ENCODE data around the gene SPAG17. TPM values are rescaled to one million over a fixed set of nuclear protein-coding genes. Genes with fewer than 3 reads are reported as not detected.

Gene SPAG17
- polyA plus RNA-seq, 1 donor from 2014 or later, result 0.25 TPM

DNA sequence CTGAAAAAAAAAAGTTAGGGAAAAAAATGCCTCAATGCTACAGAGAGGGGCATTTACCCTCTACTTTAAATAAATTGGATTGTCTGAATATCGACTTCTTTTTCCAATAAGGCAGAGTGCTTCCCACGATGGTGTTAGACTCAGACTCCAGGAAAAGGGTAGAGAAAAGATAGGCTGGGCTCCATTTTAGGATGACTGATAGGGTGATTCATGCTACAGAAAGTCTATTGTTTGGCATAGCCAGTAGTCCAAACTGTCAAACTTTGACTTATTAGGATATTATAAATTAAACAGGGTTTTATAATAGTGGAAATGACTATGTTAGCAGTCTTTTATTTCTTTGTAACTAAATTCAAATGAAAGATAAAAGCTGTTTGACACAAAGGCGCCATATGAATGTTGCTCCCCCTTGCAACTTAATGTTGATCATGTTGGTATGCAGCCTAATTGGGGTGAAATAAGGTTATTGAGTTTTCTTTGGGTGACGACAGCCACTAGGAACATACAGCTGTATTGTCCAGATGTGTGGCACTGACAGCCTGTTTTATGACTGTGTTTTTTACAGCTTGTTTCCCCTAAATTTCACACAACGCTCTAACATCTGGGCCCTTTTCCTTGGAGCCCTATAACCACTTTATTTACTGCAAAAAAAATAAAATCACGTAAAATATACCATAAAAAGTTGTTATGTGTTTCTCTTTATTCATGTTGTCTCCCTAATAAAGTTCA lies 69.3 kb downstream of the SPAG17 start:
- TF ChIP-seq, protein P1, sequence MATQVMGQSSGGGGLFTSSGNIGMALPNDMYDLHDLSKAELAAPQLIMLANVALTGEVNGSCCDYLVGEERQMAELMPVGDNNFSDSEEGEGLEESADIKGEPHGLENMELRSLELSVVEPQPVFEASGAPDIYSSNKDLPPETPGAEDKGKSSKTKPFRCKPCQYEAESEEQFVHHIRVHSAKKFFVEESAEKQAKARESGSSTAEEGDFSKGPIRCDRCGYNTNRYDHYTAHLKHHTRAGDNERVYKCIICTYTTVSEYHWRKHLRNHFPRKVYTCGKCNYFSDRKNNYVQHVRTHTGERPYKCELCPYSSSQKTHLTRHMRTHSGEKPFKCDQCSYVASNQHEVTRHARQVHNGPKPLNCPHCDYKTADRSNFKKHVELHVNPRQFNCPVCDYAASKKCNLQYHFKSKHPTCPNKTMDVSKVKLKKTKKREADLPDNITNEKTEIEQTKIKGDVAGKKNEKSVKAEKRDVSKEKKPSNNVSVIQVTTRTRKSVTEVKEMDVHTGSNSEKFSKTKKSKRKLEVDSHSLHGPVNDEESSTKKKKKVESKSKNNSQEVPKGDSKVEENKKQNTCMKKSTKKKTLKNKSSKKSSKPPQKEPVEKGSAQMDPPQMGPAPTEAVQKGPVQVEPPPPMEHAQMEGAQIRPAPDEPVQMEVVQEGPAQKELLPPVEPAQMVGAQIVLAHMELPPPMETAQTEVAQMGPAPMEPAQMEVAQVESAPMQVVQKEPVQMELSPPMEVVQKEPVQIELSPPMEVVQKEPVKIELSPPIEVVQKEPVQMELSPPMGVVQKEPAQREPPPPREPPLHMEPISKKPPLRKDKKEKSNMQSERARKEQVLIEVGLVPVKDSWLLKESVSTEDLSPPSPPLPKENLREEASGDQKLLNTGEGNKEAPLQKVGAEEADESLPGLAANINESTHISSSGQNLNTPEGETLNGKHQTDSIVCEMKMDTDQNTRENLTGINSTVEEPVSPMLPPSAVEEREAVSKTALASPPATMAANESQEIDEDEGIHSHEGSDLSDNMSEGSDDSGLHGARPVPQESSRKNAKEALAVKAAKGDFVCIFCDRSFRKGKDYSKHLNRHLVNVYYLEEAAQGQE (IDR thresholded peaks at IDR 0.05; ENCODE audit: borderline replicate concordance), result no peak
- no peak for TF ChIP-seq EZH2 (IDR thresholded peaks at IDR 0.05; ENCODE audit: borderline replicate concordance, insufficient read depth, low read length, poor library complexity, severe bottlenecking)
- no peak for TF ChIP-seq POLR2AphosphoS5 (IDR thresholded peaks at IDR 0.05)
- no peak for TF ChIP-seq MXI1 (conservative IDR thresholded peaks at IDR 0.05; ENCODE audit: poor library complexity, severe bottlenecking)
- no peak for TF ChIP-seq RAD21 (conservative IDR thresholded peaks at IDR 0.05)
- TF ChIP-seq EP300 (conservative IDR thresholded peaks at IDR 0.05; ENCODE audit: poor library complexity, severe bottlenecking), result no peak
- TF ChIP-seq SMC3 (conservative IDR thresholded peaks at IDR 0.05; ENCODE audit: poor library complexity), result no peak
- TF ChIP-seq, protein P2, sequence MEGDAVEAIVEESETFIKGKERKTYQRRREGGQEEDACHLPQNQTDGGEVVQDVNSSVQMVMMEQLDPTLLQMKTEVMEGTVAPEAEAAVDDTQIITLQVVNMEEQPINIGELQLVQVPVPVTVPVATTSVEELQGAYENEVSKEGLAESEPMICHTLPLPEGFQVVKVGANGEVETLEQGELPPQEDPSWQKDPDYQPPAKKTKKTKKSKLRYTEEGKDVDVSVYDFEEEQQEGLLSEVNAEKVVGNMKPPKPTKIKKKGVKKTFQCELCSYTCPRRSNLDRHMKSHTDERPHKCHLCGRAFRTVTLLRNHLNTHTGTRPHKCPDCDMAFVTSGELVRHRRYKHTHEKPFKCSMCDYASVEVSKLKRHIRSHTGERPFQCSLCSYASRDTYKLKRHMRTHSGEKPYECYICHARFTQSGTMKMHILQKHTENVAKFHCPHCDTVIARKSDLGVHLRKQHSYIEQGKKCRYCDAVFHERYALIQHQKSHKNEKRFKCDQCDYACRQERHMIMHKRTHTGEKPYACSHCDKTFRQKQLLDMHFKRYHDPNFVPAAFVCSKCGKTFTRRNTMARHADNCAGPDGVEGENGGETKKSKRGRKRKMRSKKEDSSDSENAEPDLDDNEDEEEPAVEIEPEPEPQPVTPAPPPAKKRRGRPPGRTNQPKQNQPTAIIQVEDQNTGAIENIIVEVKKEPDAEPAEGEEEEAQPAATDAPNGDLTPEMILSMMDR (IDR thresholded peaks at IDR 0.05; ENCODE audit: poor library complexity, severe bottlenecking), result no peak
- TF ChIP-seq TAF1 (IDR thresholded peaks at IDR 0.05; ENCODE audit: low read depth), result no peak
- H3K79me2 ChIP-seq (replicated peaks; ENCODE audit: insufficient read depth, low read length), result no peaks in the 10 kb centered on the region
- no peak overlapping the region for H3K27ac ChIP-seq (ENCODE audit: low read length)
- no peaks in the 10 kb centered on the region for H3K36me3 ChIP-seq (ENCODE audit: insufficient read depth, low read length)
- no peak overlapping the region for H3K9ac ChIP-seq (ENCODE audit: low read length)
- no peak overlapping the region for H2AFZ ChIP-seq (ENCODE audit: low read depth, low read length)
- H3K4me2 ChIP-seq (ENCODE audit: low read length), result no peak overlapping the region
- H3K9me2 ChIP-seq (ENCODE audit: insufficient read depth, low read length), result no peaks in the 10 kb centered on the region
- no peak overlapping the region for H3K4me3 ChIP-seq (ENCODE audit: low read length)
- H3K9me3 ChIP-seq (ENCODE audit: low read length), result no peaks in the 10 kb centered on the region
- no peaks in the 10 kb centered on the region for H3F3A ChIP-seq (ENCODE audit: insufficient read depth, low read length, poor library complexity, severe bottlenecking)
- no peaks in the 10 kb centered on the region for H3K27me3 ChIP-seq (ENCODE audit: insufficient read depth, low read depth, low read length)
- no peaks in the 10 kb centered on the region for H4K20me1 ChIP-seq (ENCODE audit: insufficient read depth)

- Histone ChIP-seq H3K27ac (ENCODE audit: low read length) (no peak overlapping the region), H3K9me2 (ENCODE audit: insufficient read depth, low read length) (no peaks in the 10 kb centered on the region), H3K4me3 (ENCODE audit: low read length) (no peak overlapping the region), H3K27me3 (ENCODE audit: insufficient read depth, low read depth, low read length) (no peaks in the 10 kb centered on the region), H3K79me2 (replicated peaks; ENCODE audit: insufficient read depth, low read length) (no peaks in the 10 kb centered on the region), H3K36me3 (ENCODE audit: insufficient read depth, low read length) (no peaks in the 10 kb centered on the region), H2AFZ (ENCODE audit: low read depth, low read length) (no peak overlapping the region), H4K20me1 (ENCODE audit: insufficient read depth) (no peaks in the 10 kb centered on the region), H3K9me3 (ENCODE audit: low read length) (no peaks in the 10 kb centered on the region), H3K9ac (ENCODE audit: low read length) (no peak overlapping the region), H3K4me2 (ENCODE audit: low read length) (no peak overlapping the region), H3F3A (ENCODE audit: insufficient read depth, low read length, poor library complexity, severe bottlenecking) (no peaks in the 10 kb centered on the region)
- TF ChIP-seq TAF1 (IDR thresholded peaks at IDR 0.05; ENCODE audit: low read depth) (no peak), MXI1 (conservative IDR thresholded peaks at IDR 0.05; ENCODE audit: poor library complexity, severe bottlenecking) (no peak), SMC3 (conservative IDR thresholded peaks at IDR 0.05; ENCODE audit: poor library complexity) (no peak), EZH2 (IDR thresholded peaks at IDR 0.05; ENCODE audit: borderline replicate concordance, insufficient read depth, low read length, poor library complexity, severe bottlenecking) (no peak), EP300 (conservative IDR thresholded peaks at IDR 0.05; ENCODE audit: poor library complexity, severe bottlenecking) (no peak), RAD21 (conservative IDR thresholded peaks at IDR 0.05) (no peak), POLR2AphosphoS5 (IDR thresholded peaks at IDR 0.05) (no peak)
- TF ChIP-seq, protein P2 (IDR thresholded peaks at IDR 0.05; ENCODE audit: poor library complexity, severe bottlenecking), result no peak
- TF ChIP-seq, protein P1 (IDR thresholded peaks at IDR 0.05; ENCODE audit: borderline replicate concordance), result no peak
Observed at GRCh38 chr1:118113261-118113660, 71.8 kb downstream of the SPAG17 start.

Data from neural cell (in vitro differentiated cells).